ENCODE measurements around the gene UMAD1.

DNA sequence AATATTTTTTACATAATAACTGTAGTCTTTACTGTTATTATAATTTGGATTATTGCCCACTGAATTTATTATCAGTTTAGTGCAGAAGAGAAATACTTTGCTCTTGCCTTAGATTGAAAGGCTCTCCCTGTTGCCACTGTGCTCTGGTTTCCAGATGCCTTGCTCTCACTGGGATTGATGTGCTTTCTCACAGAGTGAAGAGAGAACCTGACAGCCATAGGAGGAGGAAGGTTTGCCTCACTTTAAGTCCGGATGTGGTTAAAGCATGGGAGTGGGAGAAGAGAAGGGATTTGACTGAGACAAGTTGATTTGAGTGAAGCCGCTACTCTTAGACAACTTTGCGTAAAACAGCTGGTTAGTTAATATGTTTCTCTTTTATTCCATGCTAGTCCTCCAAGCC is 146.0 kb downstream of the UMAD1 start:
- TF ChIP-seq POLR2AphosphoS5 (IDR thresholded peaks at IDR 0.05) (no peak), POLR2A (IDR thresholded peaks at IDR 0.05) (no peak)
- TF ChIP-seq, protein P1, sequence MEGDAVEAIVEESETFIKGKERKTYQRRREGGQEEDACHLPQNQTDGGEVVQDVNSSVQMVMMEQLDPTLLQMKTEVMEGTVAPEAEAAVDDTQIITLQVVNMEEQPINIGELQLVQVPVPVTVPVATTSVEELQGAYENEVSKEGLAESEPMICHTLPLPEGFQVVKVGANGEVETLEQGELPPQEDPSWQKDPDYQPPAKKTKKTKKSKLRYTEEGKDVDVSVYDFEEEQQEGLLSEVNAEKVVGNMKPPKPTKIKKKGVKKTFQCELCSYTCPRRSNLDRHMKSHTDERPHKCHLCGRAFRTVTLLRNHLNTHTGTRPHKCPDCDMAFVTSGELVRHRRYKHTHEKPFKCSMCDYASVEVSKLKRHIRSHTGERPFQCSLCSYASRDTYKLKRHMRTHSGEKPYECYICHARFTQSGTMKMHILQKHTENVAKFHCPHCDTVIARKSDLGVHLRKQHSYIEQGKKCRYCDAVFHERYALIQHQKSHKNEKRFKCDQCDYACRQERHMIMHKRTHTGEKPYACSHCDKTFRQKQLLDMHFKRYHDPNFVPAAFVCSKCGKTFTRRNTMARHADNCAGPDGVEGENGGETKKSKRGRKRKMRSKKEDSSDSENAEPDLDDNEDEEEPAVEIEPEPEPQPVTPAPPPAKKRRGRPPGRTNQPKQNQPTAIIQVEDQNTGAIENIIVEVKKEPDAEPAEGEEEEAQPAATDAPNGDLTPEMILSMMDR (IDR thresholded peaks at IDR 0.05 in 8 of 11, conservative IDR thresholded peaks at IDR 0.05 in 3 of 11): no peak
